ENCODE results near the gene RHOV.

The RHOV gene

GRCh38 chr15:40878785-40879184, 4.8 kb upstream of the RHOV start:
- peaks cover 15% of the 10 kb centered on the region for H3K4me1 ChIP-seq (ENCODE audit: low read length)
- H3K27ac ChIP-seq (ENCODE audit: low read length) = no peak overlapping the region

GRCh38 chr15:40877694-40878093, 3.7 kb upstream of the RHOV start:
- Histone ChIP-seq H3K9ac (ENCODE audit: low read length) (no peak overlapping the region), H3K4me2 (ENCODE audit: low read length) (no peak overlapping the region), H2AFZ (ENCODE audit: low read depth, low read length) (no peak overlapping the region), H3K4me1 (ENCODE audit: low read length) (peaks cover 15% of the 10 kb centered on the region), H3K27me3 (ENCODE audit: low read depth, low read length) (no peaks in the 10 kb centered on the region), H3K36me3 (replicated peaks; ENCODE audit: low read depth, low read length) (no peaks in the 10 kb centered on the region), H4K20me1 (ENCODE audit: insufficient read depth, low read length) (no peaks in the 10 kb centered on the region), H3K9me3 (ENCODE audit: insufficient read depth, low read length) (no peaks in the 10 kb centered on the region), H3K79me2 (ENCODE audit: low read length) (no peaks in the 10 kb centered on the region), H3K4me3 (ENCODE audit: low read length) (no peak overlapping the region), H3K27ac (ENCODE audit: low read length) (no peak overlapping the region)
- TF ChIP-seq, protein P1, sequence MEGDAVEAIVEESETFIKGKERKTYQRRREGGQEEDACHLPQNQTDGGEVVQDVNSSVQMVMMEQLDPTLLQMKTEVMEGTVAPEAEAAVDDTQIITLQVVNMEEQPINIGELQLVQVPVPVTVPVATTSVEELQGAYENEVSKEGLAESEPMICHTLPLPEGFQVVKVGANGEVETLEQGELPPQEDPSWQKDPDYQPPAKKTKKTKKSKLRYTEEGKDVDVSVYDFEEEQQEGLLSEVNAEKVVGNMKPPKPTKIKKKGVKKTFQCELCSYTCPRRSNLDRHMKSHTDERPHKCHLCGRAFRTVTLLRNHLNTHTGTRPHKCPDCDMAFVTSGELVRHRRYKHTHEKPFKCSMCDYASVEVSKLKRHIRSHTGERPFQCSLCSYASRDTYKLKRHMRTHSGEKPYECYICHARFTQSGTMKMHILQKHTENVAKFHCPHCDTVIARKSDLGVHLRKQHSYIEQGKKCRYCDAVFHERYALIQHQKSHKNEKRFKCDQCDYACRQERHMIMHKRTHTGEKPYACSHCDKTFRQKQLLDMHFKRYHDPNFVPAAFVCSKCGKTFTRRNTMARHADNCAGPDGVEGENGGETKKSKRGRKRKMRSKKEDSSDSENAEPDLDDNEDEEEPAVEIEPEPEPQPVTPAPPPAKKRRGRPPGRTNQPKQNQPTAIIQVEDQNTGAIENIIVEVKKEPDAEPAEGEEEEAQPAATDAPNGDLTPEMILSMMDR (IDR thresholded peaks at IDR 0.05; ENCODE audit: low read depth, low read length) = no peak
- TF ChIP-seq EZH2phosphoT487 (IDR thresholded peaks at IDR 0.05; ENCODE audit: low read depth) = no peak

More at GRCh38 chr15:40878785-40879184, 4.8 kb upstream of the RHOV start:
- Histone ChIP-seq H3K27me3 (ENCODE audit: low read depth, low read length) (no peaks in the 10 kb centered on the region), H3K79me2 (ENCODE audit: low read length) (no peaks in the 10 kb centered on the region), H3K9ac (ENCODE audit: low read length) (no peak overlapping the region), H3K36me3 (replicated peaks; ENCODE audit: low read depth, low read length) (no peaks in the 10 kb centered on the region), H4K20me1 (ENCODE audit: insufficient read depth, low read length) (no peaks in the 10 kb centered on the region), H3K4me2 (ENCODE audit: low read length) (peak overlapping the region; percentile 30; the same call in 1 of the 2 replicates), H2AFZ (ENCODE audit: low read depth, low read length) (no peak overlapping the region), H3K9me3 (ENCODE audit: insufficient read depth, low read length) (no peaks in the 10 kb centered on the region), H3K4me3 (ENCODE audit: low read length) (no peak overlapping the region)
- TF ChIP-seq, protein P1 (IDR thresholded peaks at IDR 0.05; ENCODE audit: low read depth, low read length) = no peak
- TF ChIP-seq EZH2phosphoT487 (IDR thresholded peaks at IDR 0.05; ENCODE audit: low read depth) = no peak

DNA sequence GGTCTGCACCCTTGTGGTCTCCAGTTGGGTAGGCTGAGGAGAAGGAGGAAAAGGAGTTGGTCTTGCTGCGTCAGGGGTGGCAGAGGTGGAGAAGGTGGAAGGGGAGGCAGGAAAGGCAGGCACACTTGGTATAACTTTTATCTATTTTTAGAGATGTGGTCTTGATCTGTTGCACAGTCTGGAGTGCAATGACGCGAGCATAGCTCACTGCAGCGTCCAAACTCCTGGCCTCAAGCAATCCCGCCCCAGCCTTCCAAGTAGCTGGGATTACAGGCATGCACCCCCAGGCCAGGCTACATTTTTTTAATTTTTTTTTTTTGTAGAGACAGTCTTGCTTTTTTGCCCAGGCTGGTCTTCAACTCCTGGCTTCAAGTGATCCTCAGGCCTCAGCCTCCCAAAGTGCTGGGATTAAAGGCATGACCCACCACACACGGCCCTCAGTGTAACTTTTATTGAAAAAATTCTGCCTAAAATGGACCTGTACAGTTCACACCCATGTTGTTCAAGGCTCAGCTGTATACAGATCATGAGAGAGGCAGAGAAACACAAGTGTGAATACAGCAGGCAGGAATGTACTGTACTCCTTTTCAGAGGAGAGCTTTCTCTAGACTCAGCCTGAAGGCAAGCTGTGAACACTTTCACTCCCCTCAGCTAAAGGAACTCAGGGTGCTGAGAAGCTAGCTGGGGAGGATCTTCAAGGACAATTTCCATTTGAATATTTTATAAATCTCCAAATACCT, 2.1 kb upstream of the RHOV start:
- TF ChIP-seq, protein P1 (IDR thresholded peaks at IDR 0.05; ENCODE audit: low read depth, low read length) = no peak
- no peak for TF ChIP-seq EZH2phosphoT487 (IDR thresholded peaks at IDR 0.05; ENCODE audit: low read depth)

DNA sequence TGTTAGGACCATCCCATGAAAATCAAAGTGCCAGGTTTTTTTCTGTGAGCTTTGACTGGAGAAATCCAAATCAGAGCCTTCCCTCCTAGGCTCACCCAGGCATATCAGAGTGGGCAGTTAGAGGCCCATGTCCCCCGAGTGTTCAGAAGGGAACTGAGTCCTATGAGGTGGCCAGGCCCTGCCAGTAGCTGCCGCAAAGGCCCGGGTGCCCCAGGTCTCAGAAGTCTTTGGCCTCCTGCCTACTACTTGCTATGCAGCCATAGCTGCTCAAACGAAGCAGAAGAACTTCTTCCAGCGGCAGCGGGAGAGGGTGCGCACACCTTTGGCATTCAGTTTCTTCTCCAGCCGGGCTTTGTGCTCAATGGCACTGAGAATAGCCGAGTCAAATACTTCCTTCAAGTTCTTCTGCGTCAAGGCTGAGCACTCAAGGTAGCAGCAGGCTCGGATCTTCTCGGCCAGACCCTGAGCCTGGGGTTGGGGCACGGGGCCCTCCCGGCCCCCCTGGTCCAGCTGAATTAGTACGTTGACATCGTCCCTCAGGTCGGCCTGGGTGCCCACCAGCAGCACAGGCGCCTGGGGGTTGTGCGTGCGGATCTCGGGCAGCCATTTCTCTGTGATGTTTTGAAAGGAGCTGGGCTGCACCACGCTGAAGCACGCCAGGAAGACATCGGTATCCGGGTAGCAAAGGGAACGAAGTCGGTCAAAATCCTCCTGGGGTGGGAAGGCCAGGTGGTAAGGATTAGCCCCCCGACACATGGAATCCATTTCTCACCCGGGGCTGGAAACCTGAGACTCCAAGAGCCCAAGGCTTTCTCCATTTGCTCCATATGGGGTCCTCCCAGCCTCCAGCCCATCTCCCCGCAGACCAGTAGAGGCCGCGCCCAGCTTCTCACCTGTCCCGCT, 992 bp downstream of the RHOV start:
- Histone ChIP-seq H4K20me1 (ENCODE audit: insufficient read depth, low read length) (no peaks in the 10 kb centered on the region), H3K9ac (ENCODE audit: low read length) (peak overlapping the region; percentile 58), H3K27ac (ENCODE audit: low read length) (no peak overlapping the region), H3K9me3 (ENCODE audit: insufficient read depth, low read length) (no peaks in the 10 kb centered on the region), H3K4me1 (ENCODE audit: low read length) (peaks cover 9% of the 10 kb centered on the region; the same call in 1 of the 2 replicates), H3K79me2 (ENCODE audit: low read length) (no peaks in the 10 kb centered on the region), H3K4me3 (ENCODE audit: low read length) (peak overlapping the region; percentile 81), H2AFZ (ENCODE audit: low read depth, low read length) (peak overlapping the region; percentile 78; the same call in 1 of the 2 replicates), H3K4me2 (ENCODE audit: low read length) (peak overlapping the region; percentile 71), H3K27me3 (ENCODE audit: low read depth, low read length) (no peaks in the 10 kb centered on the region), H3K36me3 (replicated peaks; ENCODE audit: low read depth, low read length) (no peaks in the 10 kb centered on the region)
- TF ChIP-seq, protein P1 (IDR thresholded peaks at IDR 0.05; ENCODE audit: low read depth, low read length) = no peak
- no peak for TF ChIP-seq EZH2phosphoT487 (IDR thresholded peaks at IDR 0.05; ENCODE audit: low read depth)

More for the DNA sequence above, 2.1 kb upstream of the RHOV start:
- Histone ChIP-seq H4K20me1 (ENCODE audit: insufficient read depth, low read length) (no peaks in the 10 kb centered on the region), H2AFZ (ENCODE audit: low read depth, low read length) (no peak overlapping the region), H3K4me2 (ENCODE audit: low read length) (no peak overlapping the region), H3K36me3 (replicated peaks; ENCODE audit: low read depth, low read length) (no peaks in the 10 kb centered on the region), H3K9me3 (ENCODE audit: insufficient read depth, low read length) (no peaks in the 10 kb centered on the region), H3K9ac (ENCODE audit: low read length) (no peak overlapping the region), H3K79me2 (ENCODE audit: low read length) (no peaks in the 10 kb centered on the region), H3K4me1 (ENCODE audit: low read length) (peaks cover 20% of the 10 kb centered on the region), H3K27me3 (ENCODE audit: low read depth, low read length) (no peaks in the 10 kb centered on the region), H3K4me3 (ENCODE audit: low read length) (no peak overlapping the region), H3K27ac (ENCODE audit: low read length) (no peak overlapping the region)

Data from OCI-LY3 (cell line).